ENCODE measurements around the gene CXCR5. TPM values are rescaled to one million over a fixed set of nuclear protein-coding genes. Genes with fewer than 3 reads are reported as not detected.

CXCR5 gene
- total and polyA plus RNA-seq, 7 donors, result under 0.01 to 11.5 (median 0.23) TPM; not detected in 4

- Histone ChIP-seq H3K4me3 (no peak overlapping the region), H3K4me1 (peaks cover 0 to 17% (median 13%) of the 10 kb centered on the region in 4 donors), H3K27me3 (no peaks in the 10 kb centered on the region), H3K27ac (no peak overlapping the region), H3K36me3 (no peaks in the 10 kb centered on the region), H3K9me3 (no peaks in the 10 kb centered on the region)
- intact Hi-C loops (cut with DNase I), result no loop called here
- DNase-seq, result no peak
- TF ChIP-seq POLR2AphosphoS5 (IDR thresholded peaks at IDR 0.05), result no peak
- no peak for TF ChIP-seq EP300 (IDR thresholded peaks at IDR 0.05)
- no peak for TF ChIP-seq POLR2A (IDR thresholded peaks at IDR 0.05)
- TF ChIP-seq, protein P1, sequence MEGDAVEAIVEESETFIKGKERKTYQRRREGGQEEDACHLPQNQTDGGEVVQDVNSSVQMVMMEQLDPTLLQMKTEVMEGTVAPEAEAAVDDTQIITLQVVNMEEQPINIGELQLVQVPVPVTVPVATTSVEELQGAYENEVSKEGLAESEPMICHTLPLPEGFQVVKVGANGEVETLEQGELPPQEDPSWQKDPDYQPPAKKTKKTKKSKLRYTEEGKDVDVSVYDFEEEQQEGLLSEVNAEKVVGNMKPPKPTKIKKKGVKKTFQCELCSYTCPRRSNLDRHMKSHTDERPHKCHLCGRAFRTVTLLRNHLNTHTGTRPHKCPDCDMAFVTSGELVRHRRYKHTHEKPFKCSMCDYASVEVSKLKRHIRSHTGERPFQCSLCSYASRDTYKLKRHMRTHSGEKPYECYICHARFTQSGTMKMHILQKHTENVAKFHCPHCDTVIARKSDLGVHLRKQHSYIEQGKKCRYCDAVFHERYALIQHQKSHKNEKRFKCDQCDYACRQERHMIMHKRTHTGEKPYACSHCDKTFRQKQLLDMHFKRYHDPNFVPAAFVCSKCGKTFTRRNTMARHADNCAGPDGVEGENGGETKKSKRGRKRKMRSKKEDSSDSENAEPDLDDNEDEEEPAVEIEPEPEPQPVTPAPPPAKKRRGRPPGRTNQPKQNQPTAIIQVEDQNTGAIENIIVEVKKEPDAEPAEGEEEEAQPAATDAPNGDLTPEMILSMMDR (IDR thresholded peaks at IDR 0.05), result no peak
- WGBS, 2 donors, result 58 to 87% methylated on average over 3 of the region's 3 CpGs
Observed at GRCh38 chr11:118846181-118846935, 37.3 kb upstream of the CXCR5 start.

- Histone ChIP-seq H3K9me3 (no peaks in the 10 kb centered on the region), H3K27ac (no peak overlapping the region), H3K4me3 (no peak overlapping the region), H3K4me1 (no peaks in the 10 kb centered on the region), H3K27me3 (no peaks in the 10 kb centered on the region), H3K36me3 (no peaks in the 10 kb centered on the region)
- intact Hi-C loops (cut with DNase I), result no loop called here
- no peak for DNase-seq
- WGBS, 2 donors, result 89 to 93% methylated on average over 4 of the region's 4 CpGs
- TF ChIP-seq EP300 (IDR thresholded peaks at IDR 0.05), result no peak
- TF ChIP-seq POLR2AphosphoS5 (IDR thresholded peaks at IDR 0.05), result no peak
- TF ChIP-seq POLR2A (IDR thresholded peaks at IDR 0.05), result no peak
- TF ChIP-seq, protein P1 (IDR thresholded peaks at IDR 0.05), result no peak
Observed at GRCh38 chr11:118849825-118850224, 33.9 kb upstream of the CXCR5 start.

DNA sequence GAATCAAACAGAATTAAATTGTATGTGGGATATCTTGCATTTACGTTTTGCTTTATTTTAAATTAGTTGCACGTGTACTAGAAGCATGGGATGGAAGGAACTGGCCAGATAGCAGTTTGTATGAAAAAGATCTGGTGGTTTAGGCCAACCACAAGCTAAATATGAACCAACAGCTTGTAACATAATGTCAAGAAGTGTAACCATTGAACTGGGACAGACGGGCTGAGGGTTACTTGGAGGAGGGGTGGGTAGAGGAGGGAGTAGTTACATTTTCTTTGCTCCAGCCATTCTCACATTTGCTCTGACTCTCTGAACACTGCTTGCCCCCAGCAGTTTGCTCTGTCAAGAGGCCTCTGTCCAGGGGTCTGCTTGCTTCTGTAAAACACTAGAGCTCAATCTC lies 31.7 kb upstream of the CXCR5 start:
- no peak for TF ChIP-seq EP300 (IDR thresholded peaks at IDR 0.05)
- TF ChIP-seq POLR2AphosphoS5 (IDR thresholded peaks at IDR 0.05), result no peak
- no peak for TF ChIP-seq POLR2A (IDR thresholded peaks at IDR 0.05)
- TF ChIP-seq, protein P1 (IDR thresholded peaks at IDR 0.05), result no peak
- DNase-seq, result no peak
- H3K9me3 ChIP-seq, result no peaks in the 10 kb centered on the region

GRCh38 chr11:118853678-118854077 lies 30.0 kb upstream of the CXCR5 start:
- H3K4me1 ChIP-seq, result no peaks in the 10 kb centered on the region
- intact Hi-C loops (cut with DNase I), result no loop called here
- no peaks in the 10 kb centered on the region for H3K27me3 ChIP-seq
- H3K36me3 ChIP-seq, result no peaks in the 10 kb centered on the region
- no peak overlapping the region for H3K27ac ChIP-seq
- DNase-seq, result no peak
- 32 to 80% methylated on average over 12 of the region's 12 CpGs for WGBS, 2 donors
- H3K4me3 ChIP-seq, result no peak overlapping the region
- H3K9me3 ChIP-seq, result no peaks in the 10 kb centered on the region
- TF ChIP-seq POLR2AphosphoS5 (IDR thresholded peaks at IDR 0.05), result no peak
- TF ChIP-seq POLR2A (IDR thresholded peaks at IDR 0.05), result no peak
- TF ChIP-seq, protein P1 (IDR thresholded peaks at IDR 0.05), result no peak
- TF ChIP-seq EP300 (IDR thresholded peaks at IDR 0.05), result no peak

More for the DNA sequence above, 31.7 kb upstream of the CXCR5 start:
- Histone ChIP-seq H3K27ac (no peak overlapping the region), H3K27me3 (no peaks in the 10 kb centered on the region), H3K36me3 (no peaks in the 10 kb centered on the region), H3K4me1 (no peaks in the 10 kb centered on the region), H3K4me3 (no peak overlapping the region)
- intact Hi-C loops (cut with DNase I), result no loop called here
- 53 to 69% methylated on average over 3 of the region's 3 CpGs for WGBS, 2 donors

Data from sigmoid colon (tissue), 7 donors.